Prostate gland (tissue), 2 donors: Measurements from ENCODE around the gene CRYGS.

Source experiments
- POLR2A ChIP-seq: fragments of 450-650 bp; IDR thresholded peaks from one replicate; pipeline ENCODE4 v1.6.1; 2016; ENCODE audit warnings: antibody characterized with exemption, mild to moderate bottlenecking
- POLR2AphosphoS5 ChIP-seq: sonication (generic); formaldehyde crosslinking; IDR thresholded peaks from one replicate; pipeline ENCODE4 v1.6.1; 2017; ENCODE audit warnings: antibody characterized with exemption
- TF ChIP-seq, protein P1 (sequence below), 4 experiments: fragments of 200-600 bp in 2 of 4; fragments of 450-650 bp in 2 of 4; sonication (generic) in 2 of 4; IDR thresholded peaks; 1 replicate in 3 of 4; 2 replicates in 1 of 4; pipeline ENCODE4 v1.5.1; 2016 to 2019; ENCODE audit warnings: antibody characterized with exemption in 4 of 4, mild to moderate bottlenecking in 2 of 4, moderate library complexity in 2 of 4

DNA sequence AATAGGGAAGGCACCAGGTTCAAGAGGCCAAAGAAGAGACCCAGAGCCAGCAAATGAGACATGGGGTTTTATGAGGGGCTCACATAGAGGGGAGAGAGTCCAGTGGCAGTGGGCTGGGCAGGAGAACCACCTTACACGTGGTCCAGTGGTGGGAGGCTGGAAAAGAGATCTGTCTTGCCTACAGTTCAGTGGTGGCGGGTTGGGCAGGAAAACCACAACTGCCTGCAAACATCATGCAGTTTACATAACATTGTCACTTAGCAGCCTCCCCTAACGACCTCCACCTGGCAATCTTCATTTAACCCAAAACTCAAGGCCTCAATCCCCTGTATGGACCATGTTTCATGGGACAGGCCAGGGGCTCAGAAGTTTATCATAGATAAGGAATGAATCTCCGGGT lies 29.1 kb downstream of the CRYGS start:
- TF ChIP-seq, protein P1, sequence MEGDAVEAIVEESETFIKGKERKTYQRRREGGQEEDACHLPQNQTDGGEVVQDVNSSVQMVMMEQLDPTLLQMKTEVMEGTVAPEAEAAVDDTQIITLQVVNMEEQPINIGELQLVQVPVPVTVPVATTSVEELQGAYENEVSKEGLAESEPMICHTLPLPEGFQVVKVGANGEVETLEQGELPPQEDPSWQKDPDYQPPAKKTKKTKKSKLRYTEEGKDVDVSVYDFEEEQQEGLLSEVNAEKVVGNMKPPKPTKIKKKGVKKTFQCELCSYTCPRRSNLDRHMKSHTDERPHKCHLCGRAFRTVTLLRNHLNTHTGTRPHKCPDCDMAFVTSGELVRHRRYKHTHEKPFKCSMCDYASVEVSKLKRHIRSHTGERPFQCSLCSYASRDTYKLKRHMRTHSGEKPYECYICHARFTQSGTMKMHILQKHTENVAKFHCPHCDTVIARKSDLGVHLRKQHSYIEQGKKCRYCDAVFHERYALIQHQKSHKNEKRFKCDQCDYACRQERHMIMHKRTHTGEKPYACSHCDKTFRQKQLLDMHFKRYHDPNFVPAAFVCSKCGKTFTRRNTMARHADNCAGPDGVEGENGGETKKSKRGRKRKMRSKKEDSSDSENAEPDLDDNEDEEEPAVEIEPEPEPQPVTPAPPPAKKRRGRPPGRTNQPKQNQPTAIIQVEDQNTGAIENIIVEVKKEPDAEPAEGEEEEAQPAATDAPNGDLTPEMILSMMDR (IDR thresholded peaks at IDR 0.05), result no peak
- no peak for TF ChIP-seq POLR2A
- no peak for TF ChIP-seq POLR2AphosphoS5
